ENCODE measurements around the gene EFNA3. TPM values are rescaled to one million over a fixed set of nuclear protein-coding genes. Genes with fewer than 3 reads are reported as not detected.

The EFNA3 gene
- total RNA-seq, 1 donor from 2014 or later: 1.0 TPM

DNA sequence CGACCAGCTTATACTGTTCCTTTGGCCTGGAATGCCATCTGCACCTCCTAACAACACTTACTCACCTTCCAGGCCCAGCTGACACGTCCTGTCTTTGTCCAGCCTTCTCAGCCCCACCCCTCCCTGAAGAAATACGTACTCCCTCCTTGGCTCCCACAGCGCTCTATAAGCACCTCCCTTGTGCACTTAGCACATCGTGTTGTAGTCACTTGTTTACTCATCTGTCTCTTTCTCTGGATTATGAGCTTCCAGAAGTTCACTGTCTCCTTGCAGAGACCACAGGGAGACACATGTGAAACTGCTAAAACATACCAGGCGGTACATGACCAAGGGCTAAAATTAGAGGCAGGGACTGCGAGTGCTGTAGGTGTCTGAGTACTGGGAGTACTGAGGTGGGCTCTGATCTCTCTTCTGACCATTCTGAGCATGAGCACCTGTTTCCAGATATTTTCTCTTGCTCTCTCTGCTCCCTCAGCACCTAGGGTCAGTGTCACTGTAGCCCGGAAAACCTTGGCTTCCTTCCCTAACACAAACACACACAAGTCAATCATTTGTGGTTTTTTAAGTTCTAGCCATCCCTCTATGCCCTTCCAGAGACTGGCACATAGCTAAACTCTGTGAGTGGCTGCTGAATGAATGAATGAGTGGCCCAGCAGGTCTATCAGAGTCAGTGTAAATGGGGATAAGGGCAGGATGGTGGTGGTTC lies 39.9 kb upstream of the EFNA3 start:
- TF ChIP-seq, protein P1, sequence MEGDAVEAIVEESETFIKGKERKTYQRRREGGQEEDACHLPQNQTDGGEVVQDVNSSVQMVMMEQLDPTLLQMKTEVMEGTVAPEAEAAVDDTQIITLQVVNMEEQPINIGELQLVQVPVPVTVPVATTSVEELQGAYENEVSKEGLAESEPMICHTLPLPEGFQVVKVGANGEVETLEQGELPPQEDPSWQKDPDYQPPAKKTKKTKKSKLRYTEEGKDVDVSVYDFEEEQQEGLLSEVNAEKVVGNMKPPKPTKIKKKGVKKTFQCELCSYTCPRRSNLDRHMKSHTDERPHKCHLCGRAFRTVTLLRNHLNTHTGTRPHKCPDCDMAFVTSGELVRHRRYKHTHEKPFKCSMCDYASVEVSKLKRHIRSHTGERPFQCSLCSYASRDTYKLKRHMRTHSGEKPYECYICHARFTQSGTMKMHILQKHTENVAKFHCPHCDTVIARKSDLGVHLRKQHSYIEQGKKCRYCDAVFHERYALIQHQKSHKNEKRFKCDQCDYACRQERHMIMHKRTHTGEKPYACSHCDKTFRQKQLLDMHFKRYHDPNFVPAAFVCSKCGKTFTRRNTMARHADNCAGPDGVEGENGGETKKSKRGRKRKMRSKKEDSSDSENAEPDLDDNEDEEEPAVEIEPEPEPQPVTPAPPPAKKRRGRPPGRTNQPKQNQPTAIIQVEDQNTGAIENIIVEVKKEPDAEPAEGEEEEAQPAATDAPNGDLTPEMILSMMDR (IDR thresholded peaks at IDR 0.05): no peak
- H3K9me3 ChIP-seq: no peaks in the 10 kb centered on the region
- H3K4me3 ChIP-seq: no peak overlapping the region
- no peaks in the 10 kb centered on the region for H3K27me3 ChIP-seq (ENCODE audit: low read depth)
- DNase-seq (no peak), ATAC-seq (peak; percentile 62 to 78)
- intact Hi-C loops (cut with DNase I): no loop called here
- H3K36me3 ChIP-seq: no peaks in the 10 kb centered on the region
- no peak overlapping the region for H3K27ac ChIP-seq
- H3K4me1 ChIP-seq: peaks cover 15% of the 10 kb centered on the region

DNA sequence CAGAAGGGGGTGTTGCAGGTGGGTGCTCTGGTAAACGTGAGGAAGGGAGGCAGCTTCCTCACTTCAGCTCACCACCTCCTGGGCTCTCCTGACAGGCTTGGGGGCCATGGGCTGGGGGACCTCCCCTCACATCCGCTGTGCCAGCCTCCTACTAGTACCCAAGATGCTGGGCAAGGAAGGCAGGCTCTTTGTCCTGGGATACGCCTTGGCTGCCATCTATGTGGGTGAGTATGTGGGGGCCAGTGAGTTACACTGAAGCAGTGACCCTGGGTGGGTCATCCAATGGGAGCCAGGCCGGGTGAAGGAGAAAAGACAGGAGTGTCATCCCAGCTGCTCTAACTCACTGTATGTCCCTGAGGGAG lies 39.3 kb upstream of the EFNA3 start:
- ATAC-seq (no peak), DNase-seq (no peak)
- intact Hi-C loops (cut with DNase I): no loop called here
- Histone ChIP-seq H3K27ac (no peak overlapping the region), H3K36me3 (no peaks in the 10 kb centered on the region), H3K9me3 (no peaks in the 10 kb centered on the region), H3K4me1 (peaks cover 18% of the 10 kb centered on the region), H3K27me3 (ENCODE audit: low read depth) (no peaks in the 10 kb centered on the region), H3K4me3 (no peak overlapping the region)
- TF ChIP-seq, protein P1 (IDR thresholded peaks at IDR 0.05): no peak

DNA sequence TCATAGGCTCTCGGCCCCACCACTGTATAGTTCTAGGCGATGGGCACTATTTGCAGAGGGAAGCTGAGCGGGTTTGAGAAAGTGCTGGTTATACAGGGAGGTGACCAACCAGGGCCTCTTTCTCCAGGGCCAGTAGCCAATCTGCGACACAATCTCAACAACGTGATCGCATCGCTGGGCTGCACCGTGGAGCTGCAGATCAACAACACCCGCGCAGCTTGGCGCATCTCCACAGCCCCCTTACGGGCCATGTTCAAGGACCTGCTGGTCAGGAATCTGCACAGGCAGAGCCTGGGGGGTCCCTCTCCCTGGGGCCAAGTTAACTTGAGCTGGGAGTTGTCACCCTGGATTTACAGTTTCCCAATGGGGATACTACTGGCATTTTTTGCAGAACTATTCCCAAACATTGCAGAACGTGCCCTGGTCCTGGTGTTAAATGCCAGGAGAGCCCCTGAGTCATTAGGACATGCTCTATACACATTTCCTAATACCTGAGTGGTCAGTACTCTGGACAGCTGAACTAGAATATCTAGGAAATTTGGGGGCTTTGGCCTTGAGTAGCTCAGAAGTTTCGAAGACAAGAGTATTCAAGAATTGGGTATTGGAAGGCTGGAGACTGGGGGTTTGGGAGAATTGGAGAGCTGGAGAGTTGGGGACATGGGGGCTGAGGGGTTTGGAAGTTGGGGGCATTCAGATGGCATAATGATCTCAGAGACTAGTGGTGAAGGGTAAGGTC lies 38.1 kb upstream of the EFNA3 start:
- Histone ChIP-seq H3K27ac (no peak overlapping the region), H3K27me3 (ENCODE audit: low read depth) (no peaks in the 10 kb centered on the region), H3K36me3 (no peaks in the 10 kb centered on the region), H3K9me3 (no peaks in the 10 kb centered on the region), H3K4me1 (peaks cover 30% of the 10 kb centered on the region), H3K4me3 (no peak overlapping the region)
- TF ChIP-seq, protein P1 (IDR thresholded peaks at IDR 0.05): no peak
- ATAC-seq: no peak
- intact Hi-C loops (cut with DNase I): no loop called here
- no peak for DNase-seq

DNA sequence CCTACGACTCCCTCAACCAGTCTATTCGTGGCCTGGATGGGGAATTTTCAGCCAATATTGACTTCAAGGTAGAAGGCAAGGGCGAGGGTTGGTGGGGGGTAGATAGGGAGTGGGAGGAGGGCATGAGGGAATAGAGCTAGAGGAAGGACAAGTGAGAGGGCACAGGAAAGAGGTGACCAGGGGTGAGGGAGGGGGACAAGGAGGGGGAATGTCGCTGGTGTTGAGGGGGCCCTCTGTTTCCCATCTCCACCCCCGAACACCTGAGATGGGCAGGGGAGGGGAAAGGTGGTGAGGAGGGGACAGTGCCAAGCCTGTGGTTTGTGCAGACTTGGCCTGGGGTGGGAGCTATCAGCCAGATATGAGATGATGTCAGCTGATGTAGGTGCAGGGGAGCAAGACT lies 35.8 kb upstream of the EFNA3 start:
- Histone ChIP-seq H3K27ac (no peak overlapping the region), H3K36me3 (no peaks in the 10 kb centered on the region), H3K9me3 (no peaks in the 10 kb centered on the region), H3K4me3 (no peak overlapping the region), H3K4me1 (peaks cover 30% of the 10 kb centered on the region), H3K27me3 (ENCODE audit: low read depth) (no peaks in the 10 kb centered on the region)
- intact Hi-C loops (cut with DNase I): no loop called here
- TF ChIP-seq, protein P1 (IDR thresholded peaks at IDR 0.05): no peak
- ATAC-seq (no peak), DNase-seq (no peak)

DNA sequence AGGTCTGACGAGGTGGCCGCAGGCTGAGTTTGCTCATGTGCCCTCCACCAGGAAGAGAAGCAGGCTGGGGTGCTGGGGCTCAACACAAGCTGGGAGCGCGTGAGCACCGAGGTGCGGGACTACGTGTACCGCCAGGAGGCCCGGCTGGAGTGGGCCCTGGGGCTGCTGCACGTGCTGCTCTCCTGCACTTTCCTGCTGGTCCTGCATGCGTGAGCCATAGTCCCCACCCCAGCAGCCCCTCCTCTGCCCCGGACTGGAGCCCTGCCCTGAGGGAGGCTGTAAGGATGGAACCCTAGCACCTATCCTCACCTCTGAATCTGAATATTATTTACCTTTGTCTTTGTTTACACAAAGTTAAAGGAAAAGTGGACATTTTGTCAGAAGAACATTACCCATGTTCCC lies 35.3 kb upstream of the EFNA3 start:
- no peaks in the 10 kb centered on the region for H3K36me3 ChIP-seq

More for the DNA sequence above, 35.3 kb upstream of the EFNA3 start:
- no peak for ATAC-seq
- no peak for DNase-seq
- no peak overlapping the region for H3K27ac ChIP-seq
- TF ChIP-seq, protein P1 (IDR thresholded peaks at IDR 0.05): no peak
- no peaks in the 10 kb centered on the region for H3K27me3 ChIP-seq (ENCODE audit: low read depth)
- no peak overlapping the region for H3K4me3 ChIP-seq
- intact Hi-C loops (cut with DNase I): no loop called here
- H3K4me1 ChIP-seq: peaks cover 25% of the 10 kb centered on the region
- H3K9me3 ChIP-seq: no peaks in the 10 kb centered on the region

All from lower lobe of right lung (tissue), 2 donors.